Suppressor macrophage treated with lipopolysaccharide for 1 hour (primary cell): ENCODE data around the gene KCNK4.

Experiments used
- DNase-seq, 3 donors: peaks; one replicate each; pipeline ENCODE4 v3.0.0-alpha.2; 2020 to 2022

Gene KCNK4

DNA sequence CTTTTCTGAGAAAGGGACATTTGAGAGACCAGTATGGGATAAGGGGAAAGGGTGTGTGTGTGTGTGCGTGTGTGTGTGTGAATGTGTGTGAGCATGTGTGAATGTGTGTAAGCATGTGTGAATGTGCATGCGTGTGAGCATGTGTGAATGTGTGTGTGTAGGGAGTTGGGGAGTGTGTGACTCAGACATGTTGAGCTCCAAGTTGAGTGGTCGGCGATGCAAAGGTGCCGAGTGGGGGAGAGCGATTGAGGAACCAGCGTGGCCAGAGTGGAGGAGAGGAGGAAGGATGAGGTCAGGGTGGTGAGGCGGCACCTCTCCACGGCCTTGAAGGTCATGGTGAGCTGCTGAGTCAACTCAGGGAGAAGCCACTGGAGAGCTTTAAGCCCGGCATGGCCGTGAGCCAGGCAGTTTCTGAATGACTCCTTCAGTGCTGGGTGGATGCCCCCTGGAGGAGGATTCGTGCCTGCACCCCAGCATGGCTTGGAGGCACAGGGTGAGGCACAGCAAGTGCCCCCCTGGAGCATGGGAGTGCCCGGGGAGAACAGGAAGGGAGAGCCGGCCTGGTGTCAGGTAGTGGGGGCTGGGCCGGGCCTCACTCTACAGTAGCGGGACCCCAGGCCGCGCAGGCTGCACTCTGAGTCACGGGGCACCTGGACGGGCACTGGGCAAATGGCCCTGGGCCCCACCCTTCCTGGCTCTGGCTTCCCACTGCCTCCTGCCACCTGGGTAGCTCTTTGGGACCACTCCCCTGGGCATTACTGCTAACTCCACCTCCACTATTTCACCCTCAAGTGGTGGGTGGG lies 40.7 kb downstream of the KCNK4 start:
- DNase-seq, result peak; percentile 94 to 96 (median 94)

DNA sequence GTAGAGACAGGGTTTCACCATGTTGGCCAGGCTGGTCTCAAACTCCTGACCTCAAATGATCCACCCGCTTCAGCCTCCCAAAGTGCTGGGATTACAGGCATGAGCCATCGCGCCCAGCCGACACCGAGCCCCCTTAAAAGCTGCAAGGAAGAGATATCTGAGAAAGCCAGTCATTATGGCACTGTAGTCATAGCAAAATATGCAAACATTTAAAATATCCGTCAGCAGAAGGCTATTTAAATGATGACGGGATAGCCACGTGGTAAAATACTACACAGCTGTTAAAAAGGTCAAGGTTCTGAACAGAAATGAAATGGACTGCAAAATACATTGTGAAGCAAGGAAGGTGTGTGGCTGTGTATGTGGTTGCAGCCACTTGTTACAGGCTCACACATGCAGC lies 42.5 kb downstream of the KCNK4 start:
- DNase-seq, result no peak

DNA sequence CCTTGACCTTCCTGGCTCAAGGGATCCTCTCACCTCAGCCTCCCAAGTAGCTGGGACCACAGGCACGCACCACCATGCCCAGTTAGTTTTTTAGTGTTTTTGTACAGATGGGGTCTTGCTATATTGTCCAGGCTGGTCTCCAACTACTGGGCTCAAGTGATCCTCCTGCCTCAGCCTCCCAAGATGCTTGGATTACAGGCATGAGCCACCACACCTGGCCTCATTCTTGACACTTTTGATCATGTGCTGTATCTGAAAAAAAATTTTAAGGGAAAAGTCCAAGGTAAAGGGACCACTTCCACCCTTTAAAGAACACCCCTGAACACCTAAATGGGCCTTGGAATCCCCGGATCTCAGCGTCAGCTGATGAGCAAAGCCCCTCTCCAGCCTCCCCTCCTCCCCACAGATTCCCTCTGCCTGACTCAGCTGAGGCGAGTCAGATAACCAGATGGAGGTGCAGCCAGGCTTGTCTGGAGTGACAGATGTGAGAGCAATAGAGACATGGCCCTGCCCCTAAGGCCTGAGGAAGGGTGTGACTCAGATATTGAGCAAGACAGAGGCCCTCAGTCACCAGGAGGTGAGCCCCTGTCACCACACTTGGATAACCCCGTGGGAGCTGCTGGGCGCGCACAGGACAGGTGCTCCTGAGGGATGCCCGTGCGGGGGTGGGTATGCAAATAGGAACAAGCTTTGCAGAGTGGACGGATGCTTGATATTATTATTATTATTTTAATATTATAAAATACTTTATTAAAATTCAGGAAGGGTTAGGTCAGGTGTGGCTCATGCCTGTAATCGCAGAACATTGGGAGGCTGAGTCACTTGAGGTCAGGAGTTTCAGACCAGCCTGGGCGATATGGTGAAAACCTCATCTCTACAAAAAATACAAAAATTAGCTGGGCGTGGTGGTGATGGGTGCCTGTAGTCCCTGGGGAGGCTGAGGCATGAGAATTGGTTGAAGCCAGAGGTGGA lies 43.9 kb downstream of the KCNK4 start:
- peak; percentile 83 to 86 (median 84) for DNase-seq

DNA sequence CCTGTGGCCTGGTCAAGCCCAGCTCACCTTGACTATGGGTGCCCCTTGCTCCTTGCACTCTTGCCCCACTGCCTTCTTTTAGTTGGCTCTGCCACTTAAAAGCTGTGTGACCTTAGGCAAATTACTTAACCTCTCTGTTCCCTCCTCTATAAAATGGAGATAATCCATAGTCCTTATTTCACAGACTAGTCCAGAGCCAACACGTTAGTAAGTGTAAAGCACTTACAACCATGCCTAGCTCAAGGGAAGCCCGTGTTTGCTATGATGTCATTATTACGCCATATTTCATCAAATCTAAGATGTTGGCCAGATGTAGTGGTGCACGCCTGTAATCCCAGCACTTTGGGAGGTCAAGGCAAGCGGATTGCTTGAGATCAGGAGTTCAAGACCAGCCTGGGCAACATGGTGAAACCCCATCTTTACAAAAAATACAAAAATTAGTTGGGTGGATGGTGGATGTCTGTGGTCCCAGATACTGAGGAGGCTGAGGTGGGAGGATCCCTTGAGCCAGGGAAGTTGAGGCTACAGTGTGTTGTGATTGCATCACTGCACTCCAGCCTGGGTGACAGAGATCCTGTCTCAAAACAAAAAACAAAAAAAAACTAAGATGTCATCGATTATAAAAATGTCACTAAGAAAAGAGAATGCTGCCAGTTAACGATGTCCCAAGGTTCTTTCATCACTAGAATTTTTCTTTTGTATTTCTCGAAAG lies 46.6 kb downstream of the KCNK4 start:
- peak in 1 of 3 donors; percentile 29 for DNase-seq

DNA sequence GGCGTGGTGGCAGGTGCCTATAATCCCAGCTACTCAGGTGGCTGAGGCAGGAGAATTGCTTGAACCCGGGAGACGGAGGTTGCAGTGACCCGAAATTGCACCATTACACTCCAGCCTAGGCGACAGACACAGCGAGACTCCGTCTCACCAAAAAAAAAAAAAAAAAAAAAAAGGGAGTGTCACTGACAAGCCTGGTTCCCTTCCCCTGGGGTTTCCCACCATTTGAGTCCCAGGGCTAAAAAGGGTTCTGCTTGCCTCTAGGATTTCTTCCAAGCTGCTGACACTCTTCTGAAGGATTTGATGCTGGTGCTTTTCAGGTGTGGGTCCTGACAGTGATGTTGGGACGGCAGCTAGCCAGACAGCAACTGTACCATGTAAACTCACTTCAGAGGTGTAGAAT lies 47.6 kb downstream of the KCNK4 start:
- peak; percentile 51 to 57 (median 52) for DNase-seq

DNA sequence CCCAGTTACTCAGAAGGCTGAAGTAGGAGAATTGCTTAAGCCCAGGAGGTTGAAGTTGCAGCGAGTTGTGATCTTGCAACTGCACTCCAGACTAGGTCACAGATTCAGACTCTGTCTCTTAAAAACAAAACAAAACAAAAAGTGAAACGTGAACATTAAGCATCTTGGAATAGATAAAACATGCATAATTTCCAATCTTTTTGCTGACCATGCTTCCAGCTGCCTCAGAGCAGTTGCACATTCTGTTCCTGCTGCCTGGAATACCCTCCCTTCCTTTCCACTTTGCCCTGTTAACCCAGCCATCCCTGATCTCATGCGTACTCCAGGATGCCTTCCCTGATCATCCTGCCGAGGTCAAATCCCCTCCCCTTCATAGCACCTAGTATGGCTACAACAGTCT lies 48.2 kb downstream of the KCNK4 start:
- peak in 1 of 3 donors; percentile 22 for DNase-seq

DNA sequence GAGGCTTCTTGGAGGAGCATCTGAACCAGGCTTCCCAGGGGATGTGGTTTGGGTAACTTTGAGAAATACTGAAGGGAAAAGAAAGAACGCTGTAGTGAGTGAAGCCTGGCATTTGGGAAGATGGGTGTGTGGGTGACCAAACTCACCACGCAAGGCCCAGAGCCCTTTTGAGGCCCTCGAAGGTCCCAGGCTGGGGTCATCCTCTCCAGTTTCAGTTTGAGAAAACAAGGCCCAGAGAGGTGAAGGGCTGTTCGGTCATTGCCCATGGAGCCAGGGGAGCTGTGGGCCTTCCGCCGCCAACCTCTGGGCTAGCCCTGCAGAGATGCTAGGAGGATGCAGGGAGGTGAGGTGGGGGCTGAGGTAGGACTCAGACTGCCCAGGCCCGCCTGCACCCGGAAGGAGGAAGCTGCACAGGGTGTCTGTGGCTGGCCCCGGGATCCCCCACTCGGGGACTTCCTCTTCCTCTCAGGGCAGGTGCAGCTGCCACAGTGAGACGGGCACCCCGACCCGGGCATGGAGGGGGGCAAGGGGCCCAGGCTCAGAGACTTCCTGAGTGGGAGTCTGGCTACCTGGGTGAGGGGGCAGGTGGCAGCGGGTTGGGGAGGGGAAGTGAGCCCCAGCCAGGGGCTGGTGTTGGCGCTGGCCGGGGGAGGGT lies 48.8 kb downstream of the KCNK4 start, which contains the start of gene CCDC88B:
Gene CCDC88B, plus strand, starts transcription at position 451 of the 655 bp plus-strand sequence. Its CDS starts 63 bp downstream, at position 514.
- DNase-seq, result peak; percentile 76 to 87 (median 77)

DNA sequence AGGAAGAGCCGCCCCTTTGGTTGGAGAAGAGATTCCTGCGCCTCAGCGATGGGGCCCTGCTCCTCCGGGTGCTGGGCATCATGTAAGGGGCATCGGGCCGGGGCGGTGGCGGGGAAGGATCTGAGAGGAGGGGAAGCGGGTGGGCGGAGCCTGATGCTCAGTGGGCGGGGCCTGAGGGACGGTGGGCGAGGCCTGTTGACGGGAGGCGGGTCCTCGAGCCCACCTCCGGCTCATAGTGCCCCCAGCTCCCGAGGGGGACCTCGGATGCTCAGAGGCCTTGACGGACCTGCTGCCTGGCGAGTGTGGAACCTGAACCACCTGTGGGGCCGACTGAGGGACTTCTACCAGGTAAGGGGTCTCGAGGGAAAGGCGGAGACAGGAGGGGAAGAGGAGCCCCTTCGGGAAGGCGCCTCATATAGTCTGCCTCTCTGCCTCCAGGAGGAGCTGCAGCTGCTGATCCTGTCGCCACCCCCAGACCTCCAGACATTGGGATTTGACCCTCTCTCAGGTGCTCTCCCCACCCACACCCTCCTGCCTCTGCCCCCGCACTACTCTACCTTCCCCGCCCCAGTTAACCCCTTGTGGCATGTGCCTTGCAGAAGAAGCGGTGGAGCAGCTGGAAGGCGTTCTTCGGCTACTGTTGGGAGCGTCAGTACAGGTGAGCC lies 49.7 kb downstream of the KCNK4 start:
- peak; percentile 38 to 74 (median 55) for DNase-seq

DNA sequence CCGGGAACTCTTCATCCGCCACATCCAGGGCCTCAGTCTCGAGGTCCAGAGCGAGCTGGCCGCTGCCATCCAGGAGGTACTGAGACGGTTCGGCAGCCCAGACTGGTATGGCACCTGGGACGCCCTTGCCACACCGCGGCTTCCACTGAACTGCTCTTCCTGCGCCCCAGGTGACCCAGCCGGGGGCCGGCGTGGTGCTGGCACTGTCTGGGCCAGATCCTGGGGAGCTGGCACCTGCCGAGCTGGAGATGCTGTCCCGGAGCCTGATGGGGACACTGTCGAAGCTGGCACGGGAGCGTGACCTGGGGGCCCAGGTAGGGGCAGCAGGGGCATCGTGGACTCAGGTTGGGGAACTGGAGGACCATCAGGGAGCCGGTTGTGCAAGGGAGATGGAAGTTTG lies 50.3 kb downstream of the KCNK4 start:
- no peak for DNase-seq

DNA sequence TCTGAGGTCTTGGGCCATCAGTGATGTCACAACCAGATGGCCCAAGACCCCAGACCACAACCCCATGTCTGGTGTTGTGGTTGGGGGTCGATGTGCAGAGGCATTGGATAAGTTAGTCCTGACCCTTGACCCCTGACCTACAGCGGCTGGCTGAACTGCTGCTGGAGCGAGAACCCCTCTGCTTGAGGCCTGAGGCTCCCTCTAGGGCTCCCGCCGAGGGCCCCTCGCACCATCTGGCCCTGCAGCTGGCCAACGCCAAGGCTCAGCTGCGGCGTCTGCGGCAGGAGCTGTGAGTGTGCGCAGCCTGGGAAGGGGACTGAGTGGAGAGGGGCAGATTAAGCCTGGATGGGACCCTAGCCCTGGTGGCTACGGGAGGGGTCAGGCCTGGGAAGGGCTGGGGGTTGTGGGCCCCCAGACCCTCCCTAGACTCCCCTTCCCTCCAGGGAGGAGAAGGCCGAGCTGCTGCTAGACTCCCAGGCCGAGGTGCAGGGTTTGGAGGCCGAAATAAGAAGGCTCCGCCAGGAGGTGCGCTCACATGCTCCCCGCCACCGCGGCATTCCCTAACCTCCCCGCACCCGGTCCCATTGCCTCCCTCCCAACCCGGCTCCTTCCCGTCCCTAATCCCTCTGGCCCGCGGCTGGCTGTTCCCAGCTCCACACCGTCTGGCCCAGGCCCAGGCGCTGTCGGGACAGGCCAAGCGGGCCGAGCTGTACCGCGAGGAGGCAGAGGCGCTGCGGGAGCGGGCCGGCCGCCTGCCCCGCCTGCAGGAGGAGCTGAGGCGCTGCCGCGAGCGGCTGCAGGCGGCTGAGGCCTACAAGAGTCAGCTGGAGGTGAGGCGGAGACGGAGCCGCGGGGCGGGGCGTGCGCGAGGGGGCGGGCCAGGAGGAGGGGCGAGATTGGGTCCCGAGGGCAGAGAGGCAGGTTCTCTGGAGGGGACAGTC lies 51.0 kb downstream of the KCNK4 start:
- peak; percentile 90 to 95 (median 93) for DNase-seq

DNA sequence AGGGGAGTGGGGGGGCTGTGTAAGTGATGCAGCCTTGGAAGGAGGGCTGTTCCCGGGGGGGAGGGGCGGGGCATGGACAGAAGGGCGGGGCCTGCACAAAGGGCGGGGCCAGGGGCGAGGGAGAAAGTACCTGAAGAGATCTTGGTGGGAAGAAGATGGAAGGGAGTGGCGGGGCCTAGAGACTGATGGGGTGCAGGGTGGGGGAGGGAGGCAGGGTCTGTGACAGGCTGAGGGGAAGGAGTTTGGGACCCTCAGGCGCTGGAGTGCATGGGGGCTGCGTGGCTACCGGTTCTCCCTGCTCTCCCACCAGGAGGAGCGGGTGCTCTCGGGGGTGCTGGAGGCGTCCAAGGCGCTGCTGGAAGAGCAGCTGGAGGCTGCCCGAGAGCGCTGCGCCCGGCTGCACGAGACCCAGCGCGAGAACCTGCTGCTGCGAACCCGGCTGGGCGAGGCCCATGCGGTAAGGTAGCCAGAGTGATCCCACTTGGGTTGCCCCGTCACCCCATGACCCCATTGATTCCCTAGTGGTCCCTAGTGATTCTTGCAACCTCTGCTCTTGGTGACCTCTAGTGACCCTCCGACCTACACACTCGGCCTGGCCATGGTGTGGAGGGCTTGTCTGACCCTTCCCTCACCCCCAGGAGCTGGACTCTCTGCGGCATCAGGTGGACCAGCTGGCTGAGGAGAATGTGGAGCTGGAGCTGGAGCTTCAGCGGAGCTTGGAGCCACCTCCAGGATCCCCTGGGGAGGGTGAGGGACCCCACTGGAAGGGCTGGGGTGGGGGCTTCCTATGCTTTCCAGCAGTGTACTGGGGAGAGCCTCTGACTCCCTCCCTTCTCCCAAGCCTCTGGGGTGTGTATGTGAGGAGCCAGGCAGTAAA lies 52.0 kb downstream of the KCNK4 start:
- no peak for DNase-seq

DNA sequence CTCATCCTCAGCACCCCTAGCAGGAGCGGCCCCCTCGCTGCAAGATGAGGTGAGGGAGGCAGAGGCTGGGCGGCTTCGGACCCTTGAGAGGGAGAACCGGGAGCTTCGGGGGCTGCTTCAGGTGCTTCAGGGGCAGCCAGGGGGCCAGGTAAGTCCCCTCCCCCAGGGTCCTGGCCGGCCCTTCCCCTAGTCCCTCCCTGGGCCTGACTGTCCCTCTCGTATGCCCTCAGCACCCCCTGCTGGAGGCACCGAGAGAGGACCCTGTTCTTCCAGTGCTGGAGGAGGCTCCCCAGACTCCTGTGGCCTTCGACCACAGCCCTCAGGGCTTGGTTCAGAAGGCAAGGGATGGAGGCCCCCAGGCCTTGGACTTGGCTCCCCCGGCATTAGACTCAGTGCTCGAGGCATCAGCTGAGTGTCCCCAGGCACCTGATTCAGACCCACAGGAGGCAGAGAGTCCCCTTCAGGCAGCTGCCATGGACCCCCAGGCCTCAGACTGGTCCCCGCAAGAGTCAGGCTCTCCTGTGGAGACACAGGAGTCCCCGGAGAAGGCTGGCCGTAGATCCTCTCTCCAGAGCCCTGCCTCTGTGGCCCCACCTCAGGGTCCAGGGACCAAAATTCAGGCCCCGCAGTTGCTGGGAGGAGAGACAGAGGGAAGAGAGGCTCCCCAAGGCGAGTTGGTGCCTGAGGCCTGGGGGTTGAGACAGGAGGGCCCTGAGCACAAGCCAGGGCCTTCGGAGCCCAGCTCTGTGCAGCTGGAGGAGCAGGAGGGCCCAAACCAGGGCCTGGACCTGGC lies 52.9 kb downstream of the KCNK4 start:
- DNase-seq, result peak; percentile 38 to 48 (median 38)

DNA sequence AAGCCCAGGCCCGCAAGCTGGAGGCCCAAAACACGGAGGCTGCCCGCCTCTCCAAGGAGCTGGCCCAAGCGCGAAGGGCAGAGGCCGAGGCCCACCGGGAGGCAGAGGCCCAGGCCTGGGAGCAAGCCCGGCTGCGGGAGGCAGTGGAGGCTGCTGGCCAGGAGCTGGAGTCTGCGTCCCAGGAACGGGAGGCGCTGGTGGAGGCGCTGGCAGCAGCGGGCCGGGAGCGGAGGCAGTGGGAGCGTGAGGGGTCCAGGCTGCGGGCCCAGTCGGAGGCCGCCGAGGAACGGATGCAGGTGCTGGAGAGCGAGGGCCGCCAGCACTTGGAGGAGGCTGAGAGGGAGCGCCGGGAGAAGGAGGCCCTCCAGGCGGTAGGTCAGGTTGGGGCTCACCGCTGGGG lies 53.7 kb downstream of the KCNK4 start:
- DNase-seq, result no peak

DNA sequence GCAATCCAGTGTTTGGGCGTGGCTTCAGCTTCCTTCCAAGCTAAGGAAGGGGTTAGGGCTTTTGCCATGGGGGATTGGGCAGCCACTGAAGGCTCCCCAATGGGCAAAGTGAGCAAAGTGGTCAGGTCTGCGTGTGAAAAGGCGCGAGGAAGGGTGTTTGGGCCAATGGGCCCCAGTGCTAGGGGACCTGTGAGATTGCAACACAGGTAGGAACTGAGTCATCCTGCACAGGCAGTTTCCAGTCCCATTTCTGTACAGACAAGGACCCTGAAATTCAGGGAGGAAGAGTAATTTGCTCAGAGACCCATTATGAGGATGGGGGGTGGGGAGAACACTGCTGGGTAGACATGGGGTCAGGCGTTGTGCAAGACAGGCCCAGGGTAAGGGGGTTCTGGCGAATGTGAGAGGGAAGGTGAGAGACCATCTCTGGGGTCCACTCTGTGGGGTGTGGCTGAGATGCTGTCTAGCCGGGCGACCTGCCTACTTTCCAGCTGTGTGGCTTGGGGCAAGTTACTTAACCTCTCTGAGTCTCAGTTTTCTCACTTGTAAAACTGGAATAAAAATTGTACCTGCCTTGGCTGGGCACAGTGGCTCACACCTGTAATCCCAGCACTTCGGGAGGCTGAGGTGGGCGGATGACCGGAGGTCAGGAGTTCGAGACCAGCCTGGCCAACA lies 56.2 kb downstream of the KCNK4 start:
- DNase-seq, result no peak

DNA sequence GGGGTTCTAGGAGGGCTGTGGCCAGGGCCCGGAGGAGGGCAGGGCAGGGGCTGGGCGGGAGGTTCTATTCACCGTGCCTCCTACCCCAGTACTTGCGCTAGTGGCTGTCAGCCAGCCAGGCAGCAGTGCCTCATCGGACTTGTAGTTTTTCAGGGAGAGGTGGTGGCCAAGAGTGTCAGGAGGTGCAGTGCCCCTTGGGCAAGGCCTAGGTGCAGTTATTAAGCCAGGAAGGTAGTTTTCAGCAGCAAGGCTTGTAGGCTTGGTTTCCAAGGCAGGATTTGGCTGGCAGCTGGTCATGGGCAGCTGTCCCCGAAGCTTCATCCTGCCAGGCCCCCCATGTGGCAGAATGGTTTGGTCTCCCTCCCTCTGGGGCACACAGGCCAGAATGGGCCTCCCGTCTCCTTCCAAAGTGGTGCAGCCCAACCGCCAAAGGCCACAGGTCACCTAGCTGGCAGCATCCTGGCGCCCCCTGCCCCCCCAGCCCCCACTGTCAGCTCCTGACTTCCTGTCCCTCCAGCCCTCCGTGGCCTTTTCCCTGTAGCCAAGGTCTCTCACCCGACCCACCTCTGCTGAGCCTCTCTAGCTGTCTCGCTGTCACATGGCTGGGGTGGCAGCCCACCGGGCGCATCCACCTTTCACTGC lies 57.4 kb downstream of the KCNK4 start:
- DNase-seq, result no peak

DNA sequence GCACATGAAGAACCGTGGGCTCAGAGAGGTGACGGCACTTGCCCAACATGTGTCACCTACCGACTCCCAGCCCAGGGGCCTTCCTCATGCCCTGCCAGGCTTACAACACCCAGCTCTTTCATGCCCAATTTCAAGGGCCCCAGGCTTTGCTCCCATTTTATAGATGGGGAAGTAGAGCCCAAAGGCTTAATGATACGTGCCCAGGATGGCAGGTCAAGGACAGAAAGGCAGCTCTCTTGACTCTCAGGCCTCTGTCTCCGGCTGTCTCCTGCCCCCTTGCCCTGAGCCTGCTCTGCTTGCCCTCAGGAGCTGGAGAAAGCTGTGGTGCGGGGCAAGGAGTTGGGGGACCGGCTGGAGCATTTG lies 57.9 kb downstream of the KCNK4 start:
- DNase-seq, result no peak

DNA sequence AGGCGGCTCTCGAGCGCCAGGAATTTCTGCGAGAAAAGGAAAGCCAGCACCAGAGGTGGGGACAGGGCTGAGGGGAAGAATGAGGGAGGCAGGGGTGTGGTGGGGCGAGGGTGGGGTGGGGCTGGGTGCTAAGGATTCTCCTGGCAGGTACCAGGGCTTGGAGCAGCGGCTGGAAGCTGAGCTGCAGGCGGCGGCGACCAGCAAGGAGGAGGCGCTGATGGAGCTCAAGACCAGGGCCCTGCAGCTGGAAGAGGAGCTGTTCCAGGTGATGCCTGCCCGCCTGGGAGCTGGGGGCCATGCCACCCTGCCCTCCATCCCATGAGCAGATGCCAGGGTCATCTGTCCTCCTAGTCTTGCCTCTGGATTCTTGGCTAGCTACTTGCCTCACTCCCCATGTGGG lies 58.3 kb downstream of the KCNK4 start:
- DNase-seq, result no peak
